ENCODE measurements around the gene SEMA3F. TPM values are rescaled to one million over a fixed set of nuclear protein-coding genes. Genes with fewer than 3 reads are reported as not detected.
"Not testable (repeated sequence)": the region's sequence is repeated elsewhere in the genome, so short reads cannot be mapped to it uniquely, and the experiment has no call there.

SEMA3F gene
- total RNA-seq, 2 donors from 2014 or later: 27.8 to 48.0 TPM

DNA sequence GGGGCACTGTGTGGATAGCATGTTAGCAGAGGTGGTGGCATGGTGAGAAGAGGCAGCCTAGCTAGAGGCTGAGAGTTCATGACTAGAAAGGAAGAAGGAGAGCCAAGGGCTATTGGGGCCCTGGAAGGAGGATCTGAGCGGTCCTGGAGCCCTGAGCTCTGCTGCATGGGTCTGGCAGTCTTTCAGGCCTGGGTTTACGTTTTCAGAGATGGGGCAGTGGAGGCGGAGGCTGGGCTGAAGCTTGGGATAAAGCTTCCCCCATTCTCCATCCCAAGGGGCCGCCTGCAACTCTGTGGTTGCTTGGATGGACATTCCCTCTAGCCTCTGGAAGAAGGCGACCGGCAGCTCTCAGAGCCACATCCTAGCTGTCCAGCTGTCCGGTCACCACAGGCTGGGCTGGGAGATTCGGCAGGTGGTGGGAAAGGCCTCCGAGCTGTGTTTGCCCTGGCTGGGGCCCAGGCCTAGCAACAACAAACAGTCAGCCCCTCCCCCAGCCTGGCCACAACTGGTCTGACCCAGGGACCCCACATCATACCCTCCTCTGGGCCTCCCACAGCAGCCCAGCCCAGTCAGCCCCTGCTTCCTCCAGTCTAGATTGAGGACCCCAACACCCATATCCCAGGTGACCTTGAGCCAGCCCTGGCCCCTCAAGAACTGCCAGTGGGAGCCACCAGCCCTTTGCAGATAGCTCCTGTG, 48.1 kb downstream of the SEMA3F start:
- intact Hi-C loops (cut with DNase I): no loop called here
- DNase-seq (ENCODE audit: low spot score): no peak

DNA sequence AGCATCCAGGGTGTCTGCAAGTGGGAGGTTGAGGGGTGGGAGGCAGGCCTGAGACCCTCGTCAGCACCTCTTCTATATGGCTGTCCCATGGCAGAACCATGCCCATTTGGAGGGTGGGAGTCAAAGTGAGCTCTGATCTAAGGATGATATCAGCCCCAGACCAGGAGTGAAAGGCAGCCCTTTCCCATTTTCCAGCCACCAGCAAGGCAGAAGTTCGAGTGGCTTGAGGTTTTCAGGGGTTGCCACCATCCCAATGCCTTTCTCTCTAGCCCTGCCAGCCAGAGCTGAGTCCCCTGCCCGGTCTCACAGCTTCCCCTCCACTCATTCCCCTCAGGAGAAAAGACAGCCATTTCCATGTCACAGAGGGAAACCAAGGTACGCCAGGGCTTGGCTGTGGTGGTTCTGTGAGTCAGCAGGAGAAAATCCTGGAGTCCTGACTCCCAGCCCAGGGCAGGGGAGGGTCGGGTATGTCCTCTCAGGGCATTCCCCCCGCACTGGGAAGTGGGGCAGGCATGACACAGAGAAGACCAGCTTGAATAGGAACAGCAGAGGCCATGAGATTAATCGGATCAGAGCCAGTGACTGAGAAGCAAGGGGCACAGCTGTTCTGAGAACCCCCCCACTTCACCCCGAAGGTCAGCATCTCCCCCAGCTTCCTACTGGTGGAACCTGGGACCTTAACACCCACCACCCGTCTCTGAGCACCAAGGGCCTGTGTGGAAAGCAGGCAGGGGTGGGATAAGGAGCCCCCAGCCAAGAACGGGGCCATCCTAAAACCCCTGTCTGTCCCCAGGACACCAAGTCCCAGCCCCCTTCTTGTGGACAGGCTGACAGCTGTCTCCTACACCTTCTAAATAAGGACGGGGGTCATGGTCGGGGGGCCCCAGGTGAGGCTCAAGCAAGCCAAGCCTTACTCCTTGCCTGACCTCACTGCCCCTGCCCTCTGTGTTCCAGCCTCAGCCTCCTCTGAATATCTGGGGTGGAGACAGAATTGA, 49.0 kb downstream of the SEMA3F start:
- intact Hi-C loops (cut with DNase I): no loop called here
- no peak for DNase-seq (ENCODE audit: low spot score)

DNA sequence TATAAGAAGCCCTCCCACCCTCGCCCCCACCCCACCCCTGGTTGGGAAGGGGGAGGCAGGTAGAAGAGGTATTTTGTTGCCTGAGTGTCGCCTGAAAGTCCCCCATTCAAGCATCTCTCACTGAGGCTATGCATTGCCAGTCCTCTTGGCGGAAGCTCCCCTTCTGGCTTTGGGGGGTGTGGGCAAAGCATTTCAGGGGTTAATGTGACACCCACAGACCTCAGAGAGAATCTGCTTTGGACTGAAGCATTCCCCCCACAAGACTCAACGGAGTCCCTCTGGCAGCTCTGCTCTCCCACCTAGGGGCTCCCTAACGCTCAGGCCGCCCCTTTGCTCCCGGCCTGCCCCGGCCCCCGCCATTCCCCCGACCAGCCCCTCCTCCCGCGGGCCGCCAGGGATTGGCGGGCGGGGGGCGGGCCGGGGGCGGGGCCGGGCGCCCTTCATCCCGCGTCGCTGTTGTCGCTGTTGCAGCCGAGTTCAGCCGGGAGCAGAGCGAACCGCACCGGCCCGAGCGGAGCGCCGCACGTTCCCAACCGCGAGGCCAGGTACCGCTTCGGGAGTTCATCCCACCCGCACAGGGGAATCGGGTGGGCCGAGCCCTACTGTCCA, 49.8 kb downstream of the SEMA3F start, which contains the start of gene SLC38A3:
TSS of gene SLC38A3 (plus strand) at position 468 of the 609 bp plus-strand sequence. CDS start 8,929 bp downstream, outside the sequence.
- DNase-seq (ENCODE audit: low spot score): no peak
- intact Hi-C loops (cut with DNase I): no loop called here

DNA sequence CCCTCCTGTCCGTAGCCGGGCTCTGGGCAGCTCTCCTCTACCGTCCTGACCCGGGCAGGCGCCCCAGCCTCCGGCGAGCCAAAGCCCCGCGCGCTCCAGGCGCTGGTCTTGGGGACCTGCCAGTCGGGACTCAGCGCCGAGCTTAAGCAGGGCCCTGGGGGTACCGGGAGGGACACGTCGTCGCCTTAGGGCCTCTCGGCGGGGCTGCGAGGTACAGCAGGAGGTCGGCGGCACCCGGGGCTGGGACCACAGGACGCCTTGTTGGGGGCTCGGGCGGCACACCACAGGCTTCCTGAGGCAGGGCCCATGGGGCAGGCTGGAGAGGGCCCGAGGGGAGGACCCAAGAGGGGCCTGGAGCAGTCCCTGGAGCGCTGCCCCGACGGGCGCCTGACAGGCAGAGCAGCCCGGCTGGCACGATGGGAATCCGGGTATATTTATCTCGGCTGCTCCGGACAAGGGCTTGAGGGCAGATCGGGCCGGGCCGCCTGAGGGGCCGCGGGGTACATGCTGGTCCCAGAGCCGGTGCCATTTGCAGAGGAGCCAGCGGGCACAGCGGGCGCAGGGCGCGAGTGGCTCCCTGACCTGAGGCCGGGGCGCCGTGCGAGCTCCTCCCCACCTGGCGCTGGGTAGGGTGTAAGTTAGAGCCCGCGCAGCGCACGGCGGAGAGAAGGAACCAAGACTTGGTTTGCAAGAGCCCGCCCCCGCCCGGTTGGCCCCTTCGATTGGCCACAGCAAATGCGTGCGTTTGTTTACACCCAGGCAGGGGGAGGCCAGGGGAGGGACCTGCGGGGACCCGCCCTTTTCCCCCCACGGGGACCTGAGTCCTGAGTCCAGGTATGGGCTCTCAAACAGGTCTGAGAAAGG, 50.5 kb downstream of the SEMA3F start:
- intact Hi-C loops (cut with DNase I): no loop called here
- DNase-seq (ENCODE audit: low spot score): no peak

DNA sequence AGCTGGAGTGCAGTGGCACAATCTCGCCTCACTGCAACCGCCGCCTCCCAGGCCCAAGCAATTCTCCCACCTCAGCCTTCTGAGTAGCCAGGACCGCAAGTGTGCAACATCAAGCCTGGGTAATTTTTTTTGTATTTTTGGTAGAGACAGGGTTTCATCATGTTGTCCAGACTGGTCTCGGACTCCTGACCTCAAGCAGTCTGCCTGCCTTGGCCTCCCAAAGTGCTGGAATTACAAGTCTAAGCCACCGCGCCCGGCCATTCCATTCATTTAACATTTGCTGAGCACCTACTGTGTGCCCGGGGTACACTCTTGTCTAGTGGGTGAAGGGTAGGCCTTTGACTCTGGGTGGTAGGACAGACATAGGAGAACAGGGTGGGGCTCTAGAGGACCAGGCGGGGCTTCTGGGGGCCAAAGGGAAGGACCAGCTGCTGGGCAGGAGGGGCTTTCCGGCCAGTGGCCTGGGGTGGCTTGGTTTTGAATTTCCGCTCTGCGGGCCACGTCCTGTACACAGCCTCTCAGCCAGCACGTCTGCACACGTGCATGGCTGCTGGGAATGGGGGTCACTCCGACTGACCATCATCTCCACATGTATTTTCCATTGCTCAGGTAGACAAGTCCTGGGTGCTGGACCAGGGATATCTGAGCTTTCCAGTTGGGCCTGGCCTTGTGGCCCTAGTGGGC, 52.4 kb downstream of the SEMA3F start:
- intact Hi-C loops (cut with DNase I): no loop called here
- no peak for DNase-seq (ENCODE audit: low spot score)

DNA sequence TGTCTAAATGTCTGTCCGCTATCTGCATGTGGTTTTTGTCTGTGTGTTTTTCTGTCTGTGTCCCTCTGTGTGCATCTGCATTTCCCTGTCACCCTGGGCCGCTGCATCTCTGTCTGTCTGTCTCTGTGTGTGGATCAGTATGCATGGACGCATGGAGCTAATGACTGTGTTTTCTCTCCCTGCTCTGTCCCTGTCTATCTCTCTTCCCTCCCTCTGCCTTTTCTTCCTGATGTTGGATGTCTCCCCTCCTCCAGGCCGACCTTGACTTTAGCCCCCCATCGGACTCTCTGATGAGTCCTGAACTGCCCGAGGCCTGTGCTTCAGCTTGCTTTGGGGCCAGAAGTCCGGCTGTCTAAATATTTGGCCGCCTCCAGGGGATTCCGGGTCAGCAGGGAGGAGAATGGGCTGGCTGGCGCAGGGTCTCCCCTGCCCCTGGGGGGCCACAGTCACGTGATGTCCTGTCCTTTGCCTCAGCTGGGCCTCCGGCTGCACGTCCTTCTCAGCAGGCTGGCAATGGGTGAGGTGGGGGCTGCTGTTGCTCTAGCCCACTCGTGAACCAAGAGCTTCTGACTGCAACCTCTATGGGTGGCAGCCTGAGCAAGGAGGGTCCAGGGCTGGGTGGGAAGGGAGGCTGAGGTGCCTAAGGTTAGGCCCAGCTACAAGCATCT, 53.7 kb downstream of the SEMA3F start:
- DNase-seq (ENCODE audit: low spot score): no peak

DNA sequence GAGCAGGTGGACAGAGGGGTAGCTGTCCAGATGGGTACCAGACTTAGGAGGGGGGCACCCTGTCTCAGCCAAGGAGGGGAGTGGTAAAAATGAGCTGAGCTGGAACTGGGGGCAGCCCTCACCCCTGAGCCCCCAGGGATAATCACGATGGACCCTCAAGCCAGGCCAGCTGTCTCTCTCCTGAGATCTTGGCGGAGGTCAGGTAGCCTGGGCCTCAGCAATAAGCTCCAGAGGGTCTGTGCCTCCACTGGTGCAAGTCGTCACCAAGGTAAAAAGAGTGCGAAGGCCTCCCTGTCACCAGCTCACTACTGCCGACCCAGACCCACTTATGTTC, 55.0 kb downstream of the SEMA3F start:
- no peak for DNase-seq (ENCODE audit: low spot score)
- intact Hi-C loops (cut with DNase I): no loop called here

More for the DNA sequence above, 53.7 kb downstream of the SEMA3F start:
- intact Hi-C loops (cut with DNase I): no loop called here

DNA sequence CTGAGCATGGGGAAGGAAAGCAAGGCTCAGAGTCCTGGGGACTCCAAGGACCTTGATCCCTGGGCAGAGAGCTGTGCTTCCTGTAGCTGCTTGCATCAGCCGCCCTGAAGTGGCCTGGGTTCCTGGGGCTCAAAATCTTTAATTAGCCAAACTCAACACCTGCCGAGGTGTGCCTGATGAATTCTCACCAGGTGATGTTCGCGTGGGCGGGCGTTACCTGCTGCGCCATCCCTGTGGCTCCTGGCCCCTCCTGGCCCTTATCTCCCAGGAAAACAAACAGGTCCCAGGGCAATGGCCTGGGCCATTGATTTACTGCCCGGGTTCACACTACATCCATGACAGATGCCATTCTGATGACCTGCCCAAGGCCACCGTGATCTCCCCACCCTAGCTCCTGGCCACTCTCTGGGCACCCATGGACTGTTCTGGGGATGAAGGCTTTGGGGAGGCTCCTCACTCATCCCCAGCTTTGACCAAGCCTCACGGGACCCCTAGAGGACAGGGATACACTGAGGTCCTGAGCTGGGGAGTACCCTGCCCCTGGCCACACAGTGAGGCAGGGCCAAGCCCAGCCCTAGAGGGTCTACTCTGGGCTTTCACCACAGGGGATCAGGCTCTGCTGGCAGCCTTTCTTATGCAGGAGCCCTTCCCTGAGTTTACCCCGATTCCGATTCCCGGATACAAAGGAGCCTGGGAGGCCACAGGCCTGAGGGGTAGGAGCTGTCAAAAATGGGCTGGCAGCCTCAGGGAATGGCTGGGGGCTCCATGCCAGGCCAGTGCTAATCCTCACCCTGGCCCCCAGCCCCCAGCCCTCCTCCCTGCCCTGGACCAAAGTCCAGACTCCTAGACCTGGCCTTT, 55.6 kb downstream of the SEMA3F start:
- intact Hi-C loops (cut with DNase I): no loop called here
- DNase-seq (ENCODE audit: low spot score): no peak

DNA sequence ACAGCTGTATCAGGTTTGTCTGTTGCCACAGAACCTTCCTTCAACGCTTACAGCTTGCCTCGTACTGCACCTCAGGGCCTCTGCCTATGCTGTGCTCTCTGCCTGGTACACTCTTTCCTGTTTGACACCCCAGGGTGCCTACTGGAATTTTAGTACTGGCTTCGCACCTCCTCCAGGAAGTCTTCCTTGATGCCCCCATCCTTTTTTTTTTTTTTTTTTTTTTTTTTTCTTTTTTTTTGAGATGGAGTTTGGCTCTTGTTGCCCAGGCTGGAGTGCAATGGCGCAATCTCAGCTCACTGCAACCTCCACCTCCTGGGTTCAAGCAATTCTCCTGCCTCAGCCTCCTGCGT, 56.2 kb downstream of the SEMA3F start:
- DNase-seq (ENCODE audit: low spot score); intact Hi-C loops (cut with DNase I): not testable (repeated sequence)

DNA sequence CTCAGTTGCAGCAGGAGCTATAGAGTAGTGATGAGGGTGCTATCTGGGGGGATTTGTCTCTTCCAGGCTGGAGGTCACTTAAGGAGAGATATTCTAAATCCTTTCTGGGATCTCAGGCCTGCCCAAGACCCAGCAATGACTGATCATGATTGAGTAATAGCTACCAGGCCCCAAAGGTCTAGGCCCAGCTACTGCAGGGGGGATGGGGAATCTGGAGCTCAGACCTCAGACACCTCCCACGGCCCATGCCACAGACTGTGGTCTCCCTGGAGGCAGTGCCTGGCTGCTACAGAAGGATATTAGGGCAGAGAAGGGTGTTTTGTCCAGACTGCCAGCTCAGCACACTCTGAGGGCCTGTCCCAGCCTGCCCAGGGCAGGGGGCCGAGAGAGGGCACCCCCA, 56.8 kb downstream of the SEMA3F start:
- DNase-seq (ENCODE audit: low spot score): no peak
- intact Hi-C loops (cut with DNase I): loop anchor here in 1 of 2 donors (2.0 kb wide), 1 partner anchor 193 kb away; no protein-coding TSS in a partner anchor

DNA sequence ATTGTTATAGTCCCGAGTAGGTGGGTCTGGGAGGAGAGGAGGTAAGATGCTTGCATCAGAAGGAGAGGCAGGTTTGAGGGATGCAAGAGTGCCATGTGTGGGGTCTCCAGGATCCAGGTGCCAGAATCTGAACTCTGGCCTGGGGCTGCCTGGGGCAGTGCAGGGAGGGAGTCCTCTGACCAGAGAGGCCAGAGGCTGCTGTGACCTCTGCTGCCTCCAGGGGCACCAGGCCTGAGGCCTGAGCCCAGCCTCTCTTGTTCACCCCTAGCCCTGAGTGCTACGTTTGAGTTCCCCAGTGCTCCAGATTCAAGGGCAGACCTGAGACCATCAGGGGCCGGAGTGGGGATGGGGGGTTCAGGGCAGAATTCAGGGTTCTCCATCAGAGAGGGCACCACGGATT, 57.4 kb downstream of the SEMA3F start:
- DNase-seq (ENCODE audit: low spot score): no peak
- intact Hi-C loops (cut with DNase I): loop anchor here in 1 of 2 donors (2.0 kb wide), 1 partner anchor 194 kb away; no protein-coding TSS in a partner anchor

DNA sequence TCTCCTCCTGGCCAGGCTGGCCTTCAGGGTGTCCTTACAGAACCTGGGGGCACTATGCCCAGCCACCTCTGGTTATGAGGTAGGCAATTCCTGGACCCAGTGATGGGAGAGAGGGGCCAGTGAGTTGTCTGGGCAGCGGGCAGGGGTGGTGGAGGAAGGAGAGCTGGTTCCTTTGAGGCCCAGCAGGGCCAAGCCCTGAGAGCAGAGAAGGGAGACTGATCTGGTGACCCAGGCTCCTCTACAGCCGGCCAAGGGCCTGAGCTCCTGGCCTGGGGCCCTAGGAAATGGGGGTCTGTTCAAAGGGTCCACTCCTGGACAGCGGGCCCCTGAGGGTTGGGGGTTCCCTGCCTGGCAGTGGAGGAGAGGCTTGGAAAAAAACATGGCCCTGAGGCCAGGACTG, 57.8 kb downstream of the SEMA3F start:
- intact Hi-C loops (cut with DNase I): loop anchor here in 1 of 2 donors (2.0 kb wide), 1 partner anchor 194 kb away; no protein-coding TSS in a partner anchor
- DNase-seq (ENCODE audit: low spot score): no peak

DNA sequence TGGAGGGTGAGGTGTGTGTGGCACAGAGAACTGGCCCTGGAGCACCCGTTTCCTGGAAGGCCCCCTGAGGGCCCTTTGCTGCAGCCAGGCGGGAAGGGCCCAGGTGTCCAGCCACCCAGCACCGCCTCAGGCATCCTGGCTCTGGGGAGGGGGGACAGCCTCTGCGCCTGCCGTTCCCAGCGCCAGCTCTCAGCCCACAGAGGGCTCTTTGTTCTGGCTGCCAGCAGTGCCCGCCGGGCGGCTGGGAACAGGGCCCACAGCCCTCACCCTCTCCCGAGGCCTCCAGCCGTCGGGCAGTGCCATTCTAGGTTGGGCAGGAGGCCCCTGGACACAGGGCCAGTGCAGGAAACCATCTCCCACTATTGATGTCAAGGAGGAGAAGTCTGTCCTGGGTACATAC, 58.2 kb downstream of the SEMA3F start:
- no peak for DNase-seq (ENCODE audit: low spot score)
- intact Hi-C loops (cut with DNase I): loop anchor here in 1 of 2 donors (2.0 kb wide), 1 partner anchor 195 kb away; no protein-coding TSS in a partner anchor

DNA sequence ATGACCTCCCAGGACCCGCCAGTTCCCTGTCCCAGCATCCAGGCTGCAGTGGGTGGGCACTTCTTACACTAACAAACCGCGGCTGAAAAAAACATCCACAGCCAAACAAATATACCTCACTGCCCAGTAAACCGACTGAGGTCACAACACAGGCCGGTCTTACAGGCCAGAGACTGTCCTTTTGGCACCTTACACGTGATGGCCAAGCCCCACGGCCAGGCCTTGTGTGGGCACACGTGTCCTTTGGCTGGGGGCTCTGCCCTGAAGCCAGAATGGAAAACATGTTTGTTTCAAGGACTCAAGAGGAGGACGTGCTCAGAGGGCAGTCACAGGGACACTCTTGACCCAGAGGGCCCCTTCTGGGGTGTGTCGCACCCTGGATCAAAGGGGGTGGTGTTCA, 59.7 kb downstream of the SEMA3F start:
- intact Hi-C loops (cut with DNase I): no loop called here
- no peak for DNase-seq (ENCODE audit: low spot score)

DNA sequence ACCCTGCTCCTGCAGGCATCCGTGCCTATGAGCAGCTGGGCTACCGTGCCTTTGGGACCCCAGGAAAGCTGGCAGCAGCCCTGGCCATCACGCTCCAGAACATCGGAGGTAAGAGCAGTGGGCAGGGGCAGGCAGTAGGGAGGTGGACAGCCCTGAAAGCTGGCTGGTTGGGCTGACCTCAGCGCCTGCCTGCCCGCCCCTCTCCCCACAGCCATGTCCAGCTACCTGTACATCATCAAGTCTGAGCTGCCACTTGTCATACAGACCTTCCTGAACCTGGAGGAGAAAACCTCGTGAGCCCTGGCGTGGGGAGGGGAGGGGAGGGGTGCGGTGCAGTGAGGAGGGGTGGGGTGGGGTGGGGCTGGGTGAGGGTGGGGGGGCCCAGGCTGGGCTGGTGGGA, 60.4 kb downstream of the SEMA3F start:
- intact Hi-C loops (cut with DNase I): no loop called here
- no peak for DNase-seq (ENCODE audit: low spot score)

DNA sequence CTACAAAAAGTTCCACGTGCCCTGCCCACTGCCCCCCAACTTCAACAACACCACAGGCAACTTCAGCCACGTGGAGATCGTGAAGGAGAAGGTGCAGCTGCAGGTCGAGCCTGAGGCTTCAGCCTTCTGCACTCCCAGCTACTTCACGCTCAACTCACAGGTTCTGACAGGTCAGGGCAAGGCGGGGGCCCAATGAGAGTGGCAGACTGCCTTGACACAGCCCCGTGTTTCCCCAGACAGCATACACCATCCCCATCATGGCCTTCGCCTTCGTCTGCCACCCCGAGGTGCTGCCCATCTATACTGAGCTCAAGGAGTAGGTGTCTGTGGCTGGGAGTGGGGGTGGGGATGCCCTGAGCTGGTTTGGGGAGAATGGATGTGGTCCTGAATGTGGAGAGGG, 62.6 kb downstream of the SEMA3F start:
- DNase-seq (ENCODE audit: low spot score): no peak
- intact Hi-C loops (cut with DNase I): no loop called here

DNA sequence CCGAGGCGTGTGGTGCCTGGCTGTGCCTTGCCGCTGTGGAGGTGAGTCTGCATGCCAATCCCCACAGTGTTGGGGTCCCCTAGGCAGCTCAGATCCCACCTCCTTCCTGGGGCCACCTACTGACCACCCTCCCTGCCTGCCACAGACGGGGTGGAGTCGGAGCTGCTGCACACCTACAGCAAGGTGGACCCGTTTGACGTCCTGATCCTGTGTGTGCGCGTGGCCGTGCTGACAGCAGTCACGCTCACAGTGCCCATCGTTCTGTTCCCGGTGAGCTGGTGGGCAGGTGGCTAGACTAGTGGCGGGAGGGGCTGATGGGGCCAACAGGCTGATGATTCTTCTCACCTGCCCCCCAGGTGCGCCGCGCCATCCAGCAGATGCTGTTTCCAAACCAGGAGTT, 63.3 kb downstream of the SEMA3F start:
- DNase-seq (ENCODE audit: low spot score): no peak
- intact Hi-C loops (cut with DNase I): no loop called here

All from posterior vena cava (tissue), 2 donors.